VCaP (cell line): ENCODE results near the gene ATXN7L1.

Experiments
- H3K27ac ChIP-seq: fragments of 450-650 bp; 2 replicates; pipeline ENCODE4 v1.5.1; 2017
- CTCF ChIP-seq: fragments of 450-650 bp; conservative IDR thresholded peaks from 2 replicates; pipeline ENCODE4 v1.5.1; 2017; ENCODE audit warnings: mild to moderate bottlenecking, moderate library complexity

Gene ATXN7L1

GRCh38 chr7:105841866-105842265 is 34.5 kb downstream of the ATXN7L1 start:
- no peak overlapping the region for H3K27ac ChIP-seq
- TF ChIP-seq CTCF: no peak

- no peak for TF ChIP-seq CTCF
- H3K27ac ChIP-seq: no peak overlapping the region
Measured at GRCh38 chr7:105840981-105841749, 35.2 kb downstream of the ATXN7L1 start.

- no peak overlapping the region for H3K27ac ChIP-seq
Measured at GRCh38 chr7:105839266-105839665, 37.1 kb downstream of the ATXN7L1 start.

GRCh38 chr7:105838627-105839231 is 37.7 kb downstream of the ATXN7L1 start:
- H3K27ac ChIP-seq: no peak overlapping the region
- no peak for TF ChIP-seq CTCF

More at GRCh38 chr7:105839266-105839665, 37.1 kb downstream of the ATXN7L1 start:
- TF ChIP-seq CTCF: no peak

- H3K27ac ChIP-seq: no peak overlapping the region
- no peak for TF ChIP-seq CTCF
Measured at GRCh38 chr7:105837765-105838626, 38.4 kb downstream of the ATXN7L1 start.

GRCh38 chr7:105835441-105835840 is 41.0 kb downstream of the ATXN7L1 start:
- no peak for TF ChIP-seq CTCF
- no peak overlapping the region for H3K27ac ChIP-seq
